GM12878 (cell line): ENCODE results near the gene NFKBIZ. TPM values are rescaled to one million over a fixed set of nuclear protein-coding genes. Genes with fewer than 3 reads are reported as not detected.
A peak's percentile ranks its signal among the peaks of the same experiment; 100 is the strongest.

Experiments used
- ATAC-seq: fragments of 200-7000 bp; cut with Tn5 transposase; 3 replicates; pipeline ENCODE4 v1.9.1; 2020; ENCODE audit warnings: mild to moderate bottlenecking, moderate library complexity
- BruUV-seq: library from RNA; stranded (reverse); fragments of 400-500 nt; replicated peaks from 2 replicates; lab custom pipeline; 2021; lab: Mats Ljungman, UMichigan
- CTCF ChIA-PET: fragments of 300-600 bp; sonication (Branson Sonifier 250); formaldehyde crosslinking; extraction: SDS; loops from one replicate; lab custom pipeline; 2021; ENCODE audit warnings: inconsistent platforms; lab: Yijun Ruan, JAX
- POLR2A ChIA-PET: fragments of 350-600 bp; formaldehyde crosslinking; extraction: SDS; loops from one replicate; lab custom pipeline; 2021; ENCODE audit warnings: inconsistent platforms; lab: Charles Lee
- RAD21 ChIA-PET: fragments of 300-600 bp; sonication (Branson Sonifier 250); formaldehyde crosslinking; loops from one replicate; lab custom pipeline; 2023; ENCODE audit warnings: antibody characterized with exemption; ENCODE audit not compliant: unreplicated experiment; lab: Charles Lee
- SMC1A ChIA-PET: fragments of 300-600 bp; sonication (Branson Sonifier 250); formaldehyde crosslinking; loops from one replicate; lab custom pipeline; 2023; ENCODE audit not compliant: unreplicated experiment, uncharacterized antibody; lab: Charles Lee
- DNase-seq: peaks from one replicate; pipeline ENCODE4 v3.0.0-alpha.2; 2011; ENCODE audit warnings: low read depth, low spot score
- FAIRE-seq: peaks from 3 replicates; lab custom pipeline; 2011; peaks lifted over from hg19 to GRCh38; lab: Jason Lieb, UNC
- H2AFZ ChIP-seq: 2 replicates; pipeline ENCODE4 v1.6.0; 2011; ENCODE audit warnings: low read depth, low read length, control low read depth; ENCODE audit not compliant: control insufficient read depth
- H3K27ac ChIP-seq: 2 replicates; pipeline ENCODE4 v1.5.1; 2011; ENCODE audit warnings: control low read depth; ENCODE audit not compliant: control insufficient read depth, insufficient read depth
- H3K27me3 ChIP-seq, 2 experiments: replicated peaks in 1 of 2; 2 replicates each; pipeline versions ENCODE4 v1.6.0 to v1.6.1; 2011; ENCODE audit warnings: low read length in 1 of 2; ENCODE audit not compliant: control insufficient read depth in 2 of 2, insufficient read depth in 2 of 2
- H3K36me3 ChIP-seq, 2 experiments: 2 replicates each; pipeline ENCODE4 v1.5.1; 2011; ENCODE audit warnings: low read length in 1 of 2; ENCODE audit not compliant: control insufficient read depth in 2 of 2, insufficient read depth in 2 of 2
- H3K4me1 ChIP-seq: 2 replicates; pipeline ENCODE4 v1.6.1; 2011; ENCODE audit warnings: mild to moderate bottlenecking, low read length, moderate library complexity, mixed read lengths; ENCODE audit not compliant: control insufficient read depth, insufficient read depth
- H3K4me2 ChIP-seq: 2 replicates; pipeline ENCODE4 v1.6.0; 2011; ENCODE audit warnings: control low read depth; ENCODE audit not compliant: control insufficient read depth, insufficient read depth
- H3K4me3 ChIP-seq: fragments of 200-600 bp; sonication (generic); 2 replicates; pipeline ENCODE4 v1.5.1; 2016
- H3K79me2 ChIP-seq: 2 replicates; pipeline ENCODE4 v1.6.0; 2011; ENCODE audit warnings: low read length; ENCODE audit not compliant: control insufficient read depth, insufficient read depth
- H3K9ac ChIP-seq: 2 replicates; pipeline ENCODE4 v1.8.0; 2011; ENCODE audit warnings: low read length, control low read depth, mixed read lengths; ENCODE audit not compliant: control insufficient read depth, insufficient read depth
- H3K9me3 ChIP-seq: replicated peaks from 3 replicates; pipeline ENCODE4 v1.5.1; 2011; ENCODE audit warnings: mild to moderate bottlenecking, low read length; ENCODE audit not compliant: control insufficient read depth, insufficient read depth
- H4K20me1 ChIP-seq: 2 replicates; pipeline ENCODE4 v1.6.0; 2011; ENCODE audit not compliant: control insufficient read depth, insufficient read depth
- ATF7 ChIP-seq: fragments of 450-650 bp; IDR thresholded peaks from 2 replicates; pipeline ENCODE4 v1.6.1; 2016; ENCODE audit warnings: low read depth, mild to moderate bottlenecking
- BCL11A ChIP-seq: IDR thresholded peaks from 2 replicates; pipeline ENCODE4 v1.6.1; 2011; ENCODE audit warnings: low read depth, low read length
- BCL3 ChIP-seq: IDR thresholded peaks from 2 replicates; pipeline ENCODE4 v1.6.1; 2011; ENCODE audit warnings: borderline replicate concordance, low read depth, mild to moderate bottlenecking, moderate library complexity, low read length; ENCODE audit not compliant: insufficient read depth, poor library complexity, severe bottlenecking
- BCLAF1 ChIP-seq: fragments of 450-650 bp; IDR thresholded peaks from 2 replicates; pipeline ENCODE4 v1.6.1; 2017; ENCODE audit warnings: antibody characterized with exemption, mild to moderate bottlenecking, moderate library complexity
- CEBPB ChIP-seq, 2 experiments: fragments of 150-350 bp in 1 of 2; IDR thresholded peaks; 2 replicates each; pipeline ENCODE4 v1.6.1; 2012 to 2014; ENCODE audit warnings: low read depth in 2 of 2, low read length in 2 of 2, borderline replicate concordance in 1 of 2, inconsistent platforms in 1 of 2
- CREB1 ChIP-seq: IDR thresholded peaks from 2 replicates; pipeline ENCODE4 v1.6.1; 2012; ENCODE audit warnings: low read depth, mild to moderate bottlenecking, inconsistent platforms
- CREM ChIP-seq: IDR thresholded peaks from 2 replicates; pipeline ENCODE4 v1.6.1; 2014; ENCODE audit warnings: antibody characterized with exemption, low read depth
- EED ChIP-seq: sonication (generic); IDR thresholded peaks from 2 replicates; pipeline ENCODE4 v1.6.1; 2016; ENCODE audit warnings: antibody characterized with exemption, low read depth
- FOXM1 ChIP-seq: IDR thresholded peaks from 2 replicates; pipeline ENCODE4 v1.6.1; 2012; ENCODE audit warnings: low read depth, mild to moderate bottlenecking, inconsistent platforms, low read length, moderate library complexity
- IKZF1 ChIP-seq: fragments of 450-650 bp; conservative IDR thresholded peaks from 2 replicates; pipeline ENCODE4 v1.6.1; 2017; ENCODE audit warnings: antibody characterized with exemption, mild to moderate bottlenecking
- JUNB ChIP-seq: IDR thresholded peaks from 2 replicates; pipeline ENCODE4 v1.6.1; 2016; ENCODE audit warnings: antibody characterized with exemption, mild to moderate bottlenecking
- MAX ChIP-seq: IDR thresholded peaks from 2 replicates; pipeline ENCODE4 v1.6.1; 2012; ENCODE audit warnings: low read depth, low read length, improper control_type of control experiment
- NKRF ChIP-seq: fragments of 450-650 bp; conservative IDR thresholded peaks from 2 replicates; pipeline ENCODE4 v1.6.1; 2017; ENCODE audit warnings: mild to moderate bottlenecking, moderate library complexity
- RAD51 ChIP-seq: fragments of 450-650 bp; IDR thresholded peaks from 2 replicates; pipeline ENCODE4 v1.6.1; 2016; ENCODE audit warnings: moderate library complexity, mild to moderate bottlenecking, inconsistent platforms
- SMAD1 ChIP-seq: fragments of 450-650 bp; IDR thresholded peaks from 2 replicates; pipeline ENCODE4 v1.6.1; 2018; ENCODE audit warnings: mild to moderate bottlenecking, low read depth; ENCODE audit not compliant: partially characterized antibody
- STAT1 ChIP-seq: fragments of 450-650 bp; conservative IDR thresholded peaks from 2 replicates; pipeline ENCODE4 v1.6.1; 2014; ENCODE audit warnings: antibody characterized with exemption, mild to moderate bottlenecking
- TCF12 ChIP-seq: IDR thresholded peaks from 2 replicates; pipeline ENCODE4 v1.6.1; 2011; ENCODE audit warnings: low read depth, mild to moderate bottlenecking, low read length
- ZNF274 ChIP-seq: IDR thresholded peaks from one replicate; pipeline ENCODE4 v1.8.0; 2011; ENCODE audit not compliant: insufficient read length, insufficient read depth
- ZSCAN29 ChIP-seq: fragments of 450-650 bp; IDR thresholded peaks from 2 replicates; pipeline ENCODE4 v1.6.1; 2017; ENCODE audit warnings: mild to moderate bottlenecking, moderate library complexity
- WGBS: methylation state at CpG from one replicate; pipeline ENCODE4 v1.1.6; 2016; ENCODE audit warnings: low lambda C conversion rate; ENCODE audit not compliant: insufficient replicate concordance, insufficient coverage; ENCODE audit errors: missing lambda C conversion rate; 5-methylcytosine and 5-hydroxymethylcytosine counted together
- in situ Hi-C: fragments of 300-500 bp; cut with MboI; formaldehyde crosslinking; loops from 9 replicates; pipeline ENCODE4 v1.14.3; 2018; ENCODE audit warnings: mixed read lengths
- intact Hi-C: fragments of 100-400 bp; cut with micrococcal nuclease; formaldehyde crosslinking; loops from one replicate; pipeline ENCODE4 v1.14.2; 2022; ENCODE audit not compliant: unreplicated experiment
- polyA plus RNA-seq, 11 experiments: library from polyadenylated mRNA; depleted of rRNA in 4 of 11; unstranded in 6 of 11; stranded (reverse) in 5 of 11; fragments of >200 nt; fragmentation: Nextera tagmentation in 4 of 11; fragmentation: Illumina TruSeq in 1 of 11; extraction: Ambion mirVana in 4 of 11; extraction: Trizol in 1 of 11; gene quantifications; 1 replicate in 1 of 11; 2 replicates in 10 of 11; pipeline versions ENCODE4 v1.2.1 to v1.2.3, GENCODE V29; 2011 to 2016; ENCODE audit warnings: inconsistent platforms in 2 of 11, missing spikeins in 2 of 11, low read depth in 1 of 11
- total RNA-seq, 4 experiments: library from RNA; depleted of rRNA in 3 of 4; stranded (reverse); fragments of >200 nt in 3 of 4; fragmentation: Illumina TruSeq in 1 of 4; extraction: Trizol in 1 of 4; gene quantifications; 2 replicates each; pipeline versions ENCODE4 v1.2.1 to v1.2.3, GENCODE V29; 2013 to 2021

NFKBIZ gene
- total and polyA plus RNA-seq, 10 of the 15 experiments (the other 5 are each of a cell fraction or from before 2014, with no cell fraction given), result 6.3 to 53.8 (median 17.3) TPM

GRCh38 chr3:101902041-101902440 lies 52.7 kb downstream of the NFKBIZ start:
- peak; percentile 42 for ATAC-seq
- ChIA-PET SMC1A (interaction anchor here (1.1 to 5.0 kb wide), 20 partner anchors 11 to 323 kb away, joined by 3 to 62 read pairs (median 10); no protein-coding TSS in a partner anchor), RAD21 (interaction anchor here (0.9 to 4.9 kb wide), 14 partner anchors 11 to 323 kb away, joined by 3 to 71 read pairs (median 5); no protein-coding TSS in a partner anchor), CTCF (interaction anchor here (0.7 to 2.2 kb wide), 7 partner anchors 12 to 323 kb away, joined by 3 to 11 read pairs (median 5); no protein-coding TSS in a partner anchor), POLR2A (interaction anchor here (1.0 to 2.5 kb wide), 6 partner anchors 22 to 157 kb away, joined by 3 to 11 read pairs (median 4); no protein-coding TSS in a partner anchor)
- H3K9ac ChIP-seq, result no peak overlapping the region
- no peaks in the 10 kb centered on the region for H4K20me1 ChIP-seq
- in situ Hi-C loops, result no loop called here
- intact Hi-C loops, result no loop called here
- no peak for DNase-seq
- H3K36me3 ChIP-seq, result no peaks in the 10 kb centered on the region
- no peak overlapping the region for H3K4me3 ChIP-seq
- no peak overlapping the region for H3K27ac ChIP-seq
- FAIRE-seq, result no peak
- no peaks in the 10 kb centered on the region for H3K79me2 ChIP-seq
- peaks cover 26% of the 10 kb centered on the region for H3K4me1 ChIP-seq
- BruUV-seq, result no TSS peak
- 87% methylated on average over 1 of the region's 1 CpG for whole genome bisulfite sequencing
- peak overlapping the region; percentile 43; the same call in 1 of the 2 replicates for H2AFZ ChIP-seq
- H3K27me3 ChIP-seq, result no peaks in the 10 kb centered on the region
- H3K9me3 ChIP-seq, result peaks cover 7% of the 10 kb centered on the region
- no peak overlapping the region for H3K4me2 ChIP-seq
- TF ChIP-seq JUNB, result peak; percentile 29
- no peak for TF ChIP-seq BCLAF1
- no peak for TF ChIP-seq MAX
- TF ChIP-seq BCL11A, result no peak
- no peak for TF ChIP-seq STAT1
- TF ChIP-seq EED, result peak; percentile 50
- TF ChIP-seq IKZF1, result peak; percentile 39; the same call in 1 of the 2 replicates
- TF ChIP-seq ATF7, result peak; percentile 61
- no peak for TF ChIP-seq ZNF274
- no peak for TF ChIP-seq NKRF
- TF ChIP-seq CREM, result peak; percentile 90
- no peak for TF ChIP-seq TCF12
- TF ChIP-seq CREB1, result peak; percentile 92
- TF ChIP-seq CEBPB (IDR thresholded peaks at IDR 0.05; ENCODE audit: borderline replicate concordance in 1 of 2, low read depth in 2 of 2, low read length in 2 of 2), result no peak
- TF ChIP-seq SMAD1, result no peak
- TF ChIP-seq BCL3, result no peak
- TF ChIP-seq ZSCAN29, result no peak
- TF ChIP-seq RAD51, result no peak
- TF ChIP-seq FOXM1, result 0 out of 2 replicates have a peak, but pooled peaks have one; percentile 27
